Raji (cell line): ENCODE measurements around the gene FAM184B.

ENCODE experiments used
- POLR2A ChIP-seq: IDR thresholded peaks from 2 replicates; pipeline ENCODE4 v1.6.1; 2011; ENCODE audit warnings: low read depth, low read length, control low read depth; ENCODE audit not compliant: insufficient read depth

Gene FAM184B

DNA sequence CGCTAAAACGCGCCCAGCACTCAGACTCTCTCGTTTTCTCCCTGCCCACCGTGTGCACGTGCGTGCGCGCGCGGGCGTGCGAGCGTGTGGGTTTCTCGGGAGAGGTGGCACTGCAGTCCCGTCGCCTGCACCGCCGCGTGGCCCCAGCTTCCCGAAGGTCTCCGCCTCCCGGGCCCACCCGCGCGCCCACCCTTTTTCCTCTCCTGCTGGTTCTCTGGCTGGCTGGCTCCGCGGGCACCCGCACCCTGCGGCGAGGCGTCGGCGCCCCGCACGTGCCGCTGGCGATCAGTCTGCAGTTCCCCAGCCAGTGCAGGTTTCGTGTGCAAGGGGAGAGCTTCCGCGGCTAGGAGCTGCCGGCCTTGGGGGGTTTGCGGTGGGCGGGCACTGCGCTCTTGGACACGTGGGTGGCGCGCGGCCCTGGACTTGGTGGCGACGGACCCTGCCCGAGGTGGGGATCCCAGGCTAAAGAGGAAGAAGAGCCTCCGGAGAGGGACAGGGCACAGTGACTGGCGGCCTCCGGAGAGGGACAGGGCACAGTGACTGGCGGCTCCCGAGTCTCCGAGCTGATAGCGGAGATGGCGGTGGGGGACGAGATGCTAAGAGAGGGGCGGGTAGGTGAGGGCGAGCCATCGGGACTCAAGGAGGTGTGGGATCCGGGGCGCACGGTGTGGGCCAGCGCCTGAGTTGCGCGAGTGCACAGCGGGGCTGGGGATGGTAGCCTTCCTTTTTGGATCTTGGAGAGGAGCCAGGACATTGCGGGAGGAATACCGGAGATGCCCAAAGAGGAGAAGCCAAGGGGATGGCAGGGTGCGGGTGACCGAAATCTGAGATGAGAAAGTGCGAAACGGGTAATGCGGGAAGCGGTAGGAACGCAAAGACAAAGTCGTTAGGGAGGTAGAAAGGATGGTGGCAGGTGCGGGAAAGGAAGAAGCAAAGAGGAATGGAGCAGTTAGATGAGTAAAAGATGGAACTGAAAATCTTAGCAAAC lies at the start of gene FAM184B:
Gene FAM184B (minus strand): TSS at position 322 of the 988 bp plus-strand sequence. CDS start 322 bp downstream, outside the sequence.
- TF ChIP-seq POLR2A, result no peak

DNA sequence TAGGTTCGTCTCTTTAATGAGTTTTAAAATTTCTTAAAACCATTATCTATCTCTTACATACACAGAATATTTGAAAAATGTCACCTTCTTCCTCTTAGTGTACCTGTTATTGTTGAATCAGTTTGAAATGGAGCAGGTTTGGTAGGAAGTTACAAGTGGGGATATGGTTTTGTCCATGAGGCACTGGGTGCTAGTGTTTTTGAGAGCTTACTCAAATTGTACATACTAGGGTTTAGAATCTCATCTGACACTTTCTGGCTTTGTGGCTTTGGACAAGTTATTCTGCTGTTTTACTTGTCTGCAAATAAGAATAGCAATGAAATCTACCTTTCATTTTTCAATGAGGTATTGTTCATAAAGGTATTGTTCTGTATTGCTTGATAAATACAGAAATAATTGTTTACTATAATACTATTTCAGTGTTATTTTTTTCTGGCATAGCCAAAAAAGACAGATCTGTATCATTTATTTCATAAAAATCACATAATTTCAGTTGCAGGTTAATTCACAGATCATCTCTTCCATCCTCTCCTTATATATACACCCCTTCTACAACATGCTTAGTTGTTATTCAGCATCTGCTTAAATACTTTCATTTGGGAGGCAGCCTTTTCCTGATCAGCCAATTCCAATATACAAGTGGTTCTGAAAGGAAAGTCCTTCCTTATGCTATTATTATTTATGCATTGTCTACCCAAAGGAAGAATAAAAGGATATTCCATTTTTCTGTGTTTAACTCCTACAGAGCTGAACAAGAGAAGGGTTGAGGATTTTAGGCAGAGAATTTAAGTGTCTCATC lies 42.6 kb upstream of the FAM184B start:
- no peak for TF ChIP-seq POLR2A

DNA sequence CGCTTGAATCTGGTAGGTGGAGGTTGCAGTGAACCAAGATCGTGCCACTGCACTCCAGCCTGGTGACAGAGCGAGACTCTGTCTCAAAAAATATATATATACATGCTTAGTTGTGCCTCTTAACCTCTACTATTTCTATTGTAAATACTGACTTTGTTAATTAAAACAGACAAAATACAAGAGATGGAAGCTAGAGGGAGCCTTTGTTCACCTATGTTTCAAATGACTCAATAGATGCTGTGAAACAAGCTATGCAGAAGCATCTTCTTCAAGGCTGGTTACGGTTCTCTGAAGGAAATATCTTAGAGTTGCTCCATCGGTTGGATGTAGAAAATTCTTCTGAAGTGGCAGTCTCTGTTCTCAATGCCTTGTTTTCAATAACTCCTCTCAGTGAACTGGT lies 35.6 kb upstream of the FAM184B start:
- TF ChIP-seq POLR2A, result no peak

DNA sequence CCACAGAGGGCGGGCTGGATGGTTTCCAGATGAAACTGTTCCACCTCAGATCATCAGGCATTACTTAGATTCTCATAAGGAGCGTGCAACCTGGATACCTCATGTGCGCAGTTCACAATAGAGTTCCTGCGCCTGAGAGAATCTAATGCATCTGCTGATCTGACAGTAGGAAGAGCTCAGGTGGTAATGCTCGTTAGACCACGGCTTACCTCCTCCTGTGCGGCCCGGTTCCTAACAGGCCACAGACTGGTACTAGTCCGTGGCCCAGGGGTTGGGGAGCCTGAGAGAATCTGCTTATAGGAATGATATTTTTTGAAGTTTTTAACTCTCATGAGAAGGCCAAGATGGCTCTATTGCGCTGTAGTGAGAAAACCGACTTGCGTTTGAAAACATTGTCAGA lies 34.7 kb upstream of the FAM184B start:
- TF ChIP-seq POLR2A, result no peak

DNA sequence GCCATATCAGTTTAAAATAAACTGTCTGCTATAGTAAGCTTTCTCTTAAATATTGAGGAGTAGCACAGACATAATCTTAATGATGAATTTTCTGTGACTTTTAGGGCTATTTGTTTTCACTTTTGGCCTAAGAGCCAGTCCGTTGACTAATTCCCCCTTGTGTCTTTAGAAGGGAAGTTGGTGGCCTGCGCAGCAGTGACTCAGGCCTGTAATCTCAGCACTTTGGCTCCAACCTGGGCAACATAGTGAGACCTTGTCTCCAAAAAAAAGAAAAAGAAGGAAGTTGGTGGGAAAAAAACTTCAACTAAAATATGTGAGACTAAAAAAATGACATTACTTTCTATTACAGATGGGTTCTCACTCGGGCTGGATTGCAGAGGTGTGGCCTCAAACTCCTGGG lies 32.7 kb upstream of the FAM184B start:
- no peak for TF ChIP-seq POLR2A

DNA sequence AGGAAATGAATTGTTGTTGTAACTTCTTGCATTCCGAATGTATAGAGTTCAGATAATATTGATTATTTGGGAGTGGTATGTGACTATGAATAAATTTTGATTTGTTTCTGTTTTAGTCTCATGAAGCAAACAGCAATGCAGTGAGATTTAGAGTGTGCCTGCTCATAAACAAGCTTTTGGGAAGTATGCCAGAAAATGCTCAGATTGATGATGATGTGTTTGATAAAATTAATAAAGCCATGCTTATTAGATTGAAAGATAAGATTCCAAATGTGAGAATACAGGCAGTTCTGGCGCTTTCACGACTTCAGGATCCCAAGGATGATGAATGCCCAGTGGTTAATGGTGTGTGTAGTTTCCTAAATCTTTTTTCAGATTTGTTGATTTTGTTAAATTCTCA lies 31.4 kb upstream of the FAM184B start:
- no peak for TF ChIP-seq POLR2A

DNA sequence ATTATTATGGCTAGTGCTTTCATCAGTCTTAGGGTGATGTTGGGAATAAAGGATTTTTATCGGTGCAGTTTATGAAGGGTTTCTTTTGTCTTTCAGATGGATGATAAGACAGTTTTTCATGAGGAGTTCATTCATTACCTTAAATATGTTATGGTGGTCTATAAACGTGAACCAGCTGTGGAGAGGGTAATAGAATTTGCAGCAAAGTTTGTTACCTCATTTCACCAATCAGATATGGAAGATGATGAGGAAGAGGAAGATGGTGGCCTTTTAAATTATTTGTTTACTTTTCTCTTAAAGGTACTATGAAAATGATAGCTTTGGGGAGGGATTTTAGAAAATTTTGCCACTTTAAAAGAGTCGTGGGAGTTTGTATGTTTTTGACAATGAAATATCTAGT lies 30.7 kb upstream of the FAM184B start:
- no peak for TF ChIP-seq POLR2A

DNA sequence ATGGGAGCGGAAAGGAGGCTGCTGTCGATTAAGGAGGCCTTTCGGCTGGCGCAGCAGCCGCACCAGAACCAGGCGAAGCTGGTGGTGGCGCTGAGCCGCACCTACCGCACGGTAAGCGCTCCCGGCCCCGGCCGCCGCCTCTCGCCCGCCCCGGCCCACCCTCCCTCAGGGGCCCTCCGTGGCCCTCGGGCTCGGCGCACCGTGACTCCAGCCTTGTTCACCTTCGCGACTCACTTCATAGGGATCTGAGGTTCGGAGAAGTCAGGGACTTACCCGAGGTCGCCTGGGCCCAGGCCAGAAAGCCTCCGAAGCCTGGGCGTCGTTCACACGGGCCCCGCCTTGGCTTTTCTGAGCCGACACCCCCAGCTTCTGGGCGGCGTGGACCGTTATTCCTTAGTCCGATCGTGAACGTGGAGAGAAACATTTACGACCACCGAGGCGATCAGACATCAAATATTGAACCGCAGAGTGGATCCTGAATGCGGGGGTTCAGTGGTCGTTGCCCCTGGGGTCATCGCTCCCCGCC lies 29.7 kb upstream of the FAM184B start:
- no peak for TF ChIP-seq POLR2A

DNA sequence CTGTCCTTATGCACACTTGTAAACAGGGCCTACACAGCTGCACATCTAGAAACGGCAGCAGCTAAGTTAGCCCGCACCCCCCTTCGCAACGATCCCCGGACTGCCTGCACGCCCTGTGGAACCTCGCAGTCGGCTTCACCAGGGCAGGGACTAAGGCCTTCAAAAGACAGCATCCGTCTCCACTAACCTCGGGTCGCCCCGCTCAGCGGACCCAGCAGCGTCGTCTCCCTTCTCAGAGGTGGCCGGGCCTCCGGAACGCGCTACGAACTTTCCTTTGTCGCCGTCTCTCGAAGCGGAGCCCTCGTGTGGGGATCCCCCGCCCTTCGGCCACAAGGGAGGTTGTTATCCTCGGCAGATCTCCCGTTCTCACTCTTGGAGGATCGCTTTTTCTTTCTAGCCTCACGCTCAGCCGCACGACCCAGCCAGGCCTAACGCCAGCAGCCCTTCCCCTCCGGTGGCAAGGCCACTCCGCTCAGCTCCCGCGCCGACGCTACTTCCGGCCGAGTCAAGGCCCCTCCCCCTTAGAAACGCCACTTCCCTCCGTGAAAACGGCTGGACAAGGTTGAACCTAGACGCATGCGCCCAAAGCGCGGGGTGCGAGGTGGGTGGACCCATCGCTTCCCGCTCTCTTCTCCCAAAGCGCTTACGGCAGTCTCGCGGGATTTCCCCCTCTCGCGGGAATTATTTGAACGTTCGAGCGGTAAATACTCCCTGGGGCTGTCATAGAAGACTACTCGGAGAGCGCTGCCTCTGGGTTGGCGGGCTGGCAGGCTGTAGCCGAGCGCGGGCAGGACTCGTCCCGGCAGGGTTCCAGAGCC lies 29.0 kb upstream of the FAM184B start, which contains the start of the genes DCAF16 and NCAPG:
Gene DCAF16 (minus strand): TSS at position 498 of the 818 bp plus-strand sequence. CDS start 6,616 bp downstream, outside the sequence.
Gene NCAPG (plus strand): TSS at position 720 of the 818 bp plus-strand sequence. CDS start 99 bp downstream, outside the sequence.
- peak; percentile 98 for TF ChIP-seq POLR2A

DNA sequence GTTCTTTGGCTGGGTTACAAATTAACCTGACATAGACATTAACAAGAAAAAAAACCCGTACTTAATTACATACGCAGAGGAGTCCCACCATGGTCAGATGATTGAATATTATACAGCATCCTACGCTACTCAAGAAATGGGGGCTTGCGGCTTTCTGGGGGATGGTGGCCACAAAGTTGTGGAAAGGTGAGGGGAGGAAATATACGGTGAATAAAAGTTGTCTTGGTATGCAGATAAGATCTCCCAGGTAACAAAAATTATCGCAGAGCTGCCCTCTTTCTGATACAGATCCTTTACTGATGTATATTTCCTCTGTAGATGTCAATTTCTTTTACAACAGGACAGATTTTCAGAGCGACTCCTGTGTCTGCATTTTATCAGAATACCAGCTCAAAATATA lies 28.2 kb upstream of the FAM184B start:
- no peak for TF ChIP-seq POLR2A

DNA sequence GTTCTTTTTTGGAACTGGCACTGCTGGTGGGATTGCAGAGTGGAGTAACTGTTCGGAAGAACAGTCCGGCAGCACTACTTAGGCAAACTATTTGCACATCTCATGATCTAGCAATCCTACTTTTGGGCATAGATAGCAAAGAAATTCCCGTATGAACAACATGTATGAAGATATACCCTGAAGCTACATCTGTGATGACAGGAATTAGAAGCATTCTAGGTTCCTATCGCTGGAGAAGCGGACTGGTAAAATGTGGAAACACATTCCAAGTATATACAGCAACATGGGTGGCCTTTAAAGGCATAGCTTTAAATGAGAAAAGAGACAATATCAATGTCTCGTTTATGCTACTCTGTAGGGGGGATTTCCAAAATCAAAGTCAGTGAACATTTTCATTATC lies 26.0 kb upstream of the FAM184B start:
- no peak for TF ChIP-seq POLR2A

DNA sequence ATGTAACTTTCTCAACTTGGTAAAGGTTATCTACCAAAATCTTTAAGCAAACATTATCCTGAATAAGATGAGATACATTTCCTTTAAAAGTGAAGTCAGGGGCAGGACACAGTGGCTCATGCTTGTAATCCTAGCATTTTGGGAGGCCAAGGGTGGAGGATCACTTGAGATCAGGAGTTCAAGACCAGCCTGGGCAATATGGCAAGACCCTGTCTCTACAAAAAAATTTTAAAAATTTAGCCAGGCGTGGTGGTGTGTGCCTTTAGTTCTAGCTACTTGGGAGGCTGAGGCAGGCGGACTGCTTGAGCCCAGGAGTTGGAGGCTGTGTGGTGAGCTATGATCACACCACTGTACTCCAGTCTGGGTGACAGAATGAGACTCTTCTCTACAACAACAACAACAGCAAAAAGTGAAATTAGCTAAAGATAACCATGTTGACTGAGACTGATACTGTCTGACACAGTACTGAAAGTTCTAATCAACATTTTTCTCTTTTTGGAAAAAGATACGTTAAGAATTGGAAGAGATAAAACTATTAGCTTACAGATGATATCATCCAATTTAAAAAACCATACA lies 24.2 kb upstream of the FAM184B start:
- no peak for TF ChIP-seq POLR2A

DNA sequence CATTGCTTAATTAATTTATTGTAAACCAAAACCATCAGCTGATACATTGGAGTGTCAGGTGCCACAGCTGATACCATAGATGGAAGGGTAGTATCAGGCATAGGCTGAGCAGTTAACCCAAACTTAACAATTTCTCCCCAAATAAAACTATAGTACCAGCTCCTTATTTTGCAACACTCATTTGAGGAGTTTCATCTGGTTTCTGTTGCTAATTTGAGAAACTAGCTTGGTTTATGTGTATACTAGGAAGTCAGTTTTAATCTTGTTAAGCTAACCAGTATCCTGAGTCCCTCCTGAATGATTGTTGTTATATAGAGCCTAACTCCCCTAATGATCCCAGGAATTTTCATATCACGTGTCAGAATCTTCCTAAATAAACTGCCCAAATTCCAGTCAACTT lies 16.4 kb upstream of the FAM184B start:
- no peak for TF ChIP-seq POLR2A

DNA sequence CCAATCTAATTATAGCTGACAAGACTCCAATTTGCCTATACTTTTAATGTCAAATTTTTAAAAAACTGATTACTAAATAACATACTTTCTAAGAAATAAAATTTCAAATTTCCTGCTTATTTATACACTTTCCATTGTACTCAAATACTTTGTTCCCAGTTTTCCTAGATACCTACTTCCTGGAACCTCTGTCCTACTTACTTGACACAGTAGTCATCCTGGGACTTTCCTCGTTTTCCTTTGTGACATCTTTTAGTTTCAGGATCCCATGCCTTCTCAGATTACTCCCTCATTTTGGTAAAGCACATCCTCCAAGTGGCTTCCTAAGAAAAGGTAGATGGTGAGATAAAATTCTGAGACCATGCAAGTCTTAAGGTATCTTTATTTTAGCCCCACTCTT lies 13.3 kb upstream of the FAM184B start:
- no peak for TF ChIP-seq POLR2A
